Adipocyte (in vitro differentiated cells): Measurements from ENCODE around the gene RABGAP1L.
A peak's percentile ranks its signal among the peaks of the same experiment; 100 is the strongest.

Experiments
- DNase-seq: peaks from one replicate; pipeline ENCODE4 v3.0.0-alpha.2; 2015; ENCODE audit warnings: low read depth
- H3K27me3 ChIP-seq: replicated peaks from 2 replicates; pipeline ENCODE4 v1.7.0; 2013; ENCODE audit warnings: mild to moderate bottlenecking, low read length, moderate library complexity; ENCODE audit not compliant: control insufficient read depth, insufficient read depth
- H3K36me3 ChIP-seq: 2 replicates; pipeline ENCODE4 v1.7.0; 2013; ENCODE audit warnings: low read length, mild to moderate bottlenecking, moderate library complexity; ENCODE audit not compliant: control insufficient read depth, insufficient read depth, severe bottlenecking
- H3K4me1 ChIP-seq: 2 replicates; pipeline ENCODE4 v1.7.0; 2013; ENCODE audit warnings: mild to moderate bottlenecking, low read length, moderate library complexity; ENCODE audit not compliant: control insufficient read depth, insufficient read depth
- H3K4me3 ChIP-seq: 2 replicates; pipeline ENCODE4 v1.7.0; 2013; ENCODE audit warnings: mild to moderate bottlenecking, low read length, moderate library complexity
- H3K9ac ChIP-seq: 2 replicates; pipeline ENCODE4 v1.7.0; 2013; ENCODE audit warnings: mild to moderate bottlenecking, low read length, moderate library complexity
- H3K9me3 ChIP-seq: 2 replicates; pipeline ENCODE4 v1.7.0; 2013; ENCODE audit warnings: mild to moderate bottlenecking, low read length, moderate library complexity; ENCODE audit not compliant: control insufficient read depth

Gene RABGAP1L

GRCh38 chr1:174352117-174352516, 192.8 kb downstream of the RABGAP1L start:
- Histone ChIP-seq H3K9me3 (no peaks in the 10 kb centered on the region), H3K36me3 (no peaks in the 10 kb centered on the region), H3K9ac (no peak overlapping the region), H3K4me1 (peaks cover 5% of the 10 kb centered on the region), H3K4me3 (no peak overlapping the region), H3K27me3 (no peaks in the 10 kb centered on the region)
- DNase-seq: peak; percentile 3

GRCh38 chr1:174352883-174353608, 193.7 kb downstream of the RABGAP1L start:
- Histone ChIP-seq H3K4me3 (no peak overlapping the region), H3K9me3 (no peaks in the 10 kb centered on the region), H3K9ac (no peak overlapping the region), H3K4me1 (peaks cover 5% of the 10 kb centered on the region), H3K36me3 (no peaks in the 10 kb centered on the region), H3K27me3 (no peaks in the 10 kb centered on the region)
- DNase-seq: no peak

- Histone ChIP-seq H3K9me3 (no peaks in the 10 kb centered on the region), H3K9ac (no peak overlapping the region), H3K36me3 (no peaks in the 10 kb centered on the region), H3K27me3 (no peaks in the 10 kb centered on the region), H3K4me3 (no peak overlapping the region), H3K4me1 (no peaks in the 10 kb centered on the region)
- DNase-seq: no peak
These were observed 199.0 kb downstream of the RABGAP1L start for GRCh38 chr1:174358344-174358743.

- no peak overlapping the region for H3K4me3 ChIP-seq
- no peak overlapping the region for H3K9ac ChIP-seq
- H3K36me3 ChIP-seq: no peaks in the 10 kb centered on the region
- DNase-seq: no peak
- H3K9me3 ChIP-seq: no peaks in the 10 kb centered on the region
- H3K27me3 ChIP-seq: no peaks in the 10 kb centered on the region
- H3K4me1 ChIP-seq: no peaks in the 10 kb centered on the region
These were observed 199.6 kb downstream of the RABGAP1L start for GRCh38 chr1:174358786-174359453.

- no peaks in the 10 kb centered on the region for H3K27me3 ChIP-seq
- H3K4me3 ChIP-seq: no peak overlapping the region
- DNase-seq: no peak
- no peak overlapping the region for H3K9ac ChIP-seq
- H3K36me3 ChIP-seq: no peaks in the 10 kb centered on the region
- no peaks in the 10 kb centered on the region for H3K9me3 ChIP-seq
- no peaks in the 10 kb centered on the region for H3K4me1 ChIP-seq
These were observed 200.1 kb downstream of the RABGAP1L start for GRCh38 chr1:174359454-174359805.

- H3K36me3 ChIP-seq: no peaks in the 10 kb centered on the region
These were observed 205.8 kb downstream of the RABGAP1L start for GRCh38 chr1:174364996-174365736.

GRCh38 chr1:174366946-174367345, 207.6 kb downstream of the RABGAP1L start:
- Histone ChIP-seq H3K36me3 (no peaks in the 10 kb centered on the region), H3K9ac (no peak overlapping the region), H3K27me3 (no peaks in the 10 kb centered on the region), H3K4me1 (no peaks in the 10 kb centered on the region), H3K9me3 (no peaks in the 10 kb centered on the region), H3K4me3 (no peak overlapping the region)
- DNase-seq: no peak

More at GRCh38 chr1:174364996-174365736, 205.8 kb downstream of the RABGAP1L start:
- no peak for DNase-seq
- Histone ChIP-seq H3K4me3 (no peak overlapping the region), H3K27me3 (no peaks in the 10 kb centered on the region), H3K9me3 (no peaks in the 10 kb centered on the region), H3K4me1 (no peaks in the 10 kb centered on the region), H3K9ac (no peak overlapping the region)

GRCh38 chr1:174367892-174368291, 208.6 kb downstream of the RABGAP1L start:
- no peaks in the 10 kb centered on the region for H3K27me3 ChIP-seq
- H3K9me3 ChIP-seq: no peaks in the 10 kb centered on the region
- H3K4me1 ChIP-seq: no peaks in the 10 kb centered on the region
- no peak for DNase-seq
- no peak overlapping the region for H3K9ac ChIP-seq
- H3K4me3 ChIP-seq: no peak overlapping the region
- H3K36me3 ChIP-seq: no peaks in the 10 kb centered on the region

- Histone ChIP-seq H3K4me1 (no peaks in the 10 kb centered on the region), H3K4me3 (no peak overlapping the region), H3K9me3 (no peaks in the 10 kb centered on the region), H3K36me3 (no peaks in the 10 kb centered on the region), H3K9ac (no peak overlapping the region), H3K27me3 (no peaks in the 10 kb centered on the region)
- DNase-seq: no peak
These were observed 216.7 kb downstream of the RABGAP1L start for GRCh38 chr1:174376030-174376429.

- Histone ChIP-seq H3K9me3 (no peaks in the 10 kb centered on the region), H3K36me3 (no peaks in the 10 kb centered on the region), H3K9ac (no peak overlapping the region), H3K27me3 (no peaks in the 10 kb centered on the region), H3K4me1 (no peaks in the 10 kb centered on the region), H3K4me3 (no peak overlapping the region)
- no peak for DNase-seq
These were observed 232.4 kb downstream of the RABGAP1L start for GRCh38 chr1:174391716-174392115.

GRCh38 chr1:174393885-174394284, 234.6 kb downstream of the RABGAP1L start:
- Histone ChIP-seq H3K36me3 (no peaks in the 10 kb centered on the region), H3K27me3 (no peaks in the 10 kb centered on the region), H3K9ac (no peak overlapping the region), H3K9me3 (no peaks in the 10 kb centered on the region), H3K4me3 (no peak overlapping the region), H3K4me1 (no peaks in the 10 kb centered on the region)
- DNase-seq: no peak
